GM12878 (cell line): ENCODE data around the gene YPEL4. TPM values are rescaled to one million over a fixed set of nuclear protein-coding genes. Genes with fewer than 3 reads are reported as not detected.

ENCODE experiments used
- ATAC-seq: fragments of 200-7000 bp; cut with Tn5 transposase; 3 replicates; pipeline ENCODE4 v1.9.1; 2020; ENCODE audit warnings: mild to moderate bottlenecking, moderate library complexity
- BruUV-seq: library from RNA; stranded (reverse); fragments of 400-500 nt; replicated peaks from 2 replicates; lab custom pipeline; 2021; lab: Mats Ljungman, UMichigan
- CTCF ChIA-PET: fragments of 300-600 bp; sonication (Branson Sonifier 250); formaldehyde crosslinking; extraction: SDS; loops from one replicate; lab custom pipeline; 2021; ENCODE audit warnings: inconsistent platforms; lab: Yijun Ruan, JAX
- POLR2A ChIA-PET: fragments of 350-600 bp; formaldehyde crosslinking; extraction: SDS; loops from one replicate; lab custom pipeline; 2021; ENCODE audit warnings: inconsistent platforms; lab: Charles Lee
- RAD21 ChIA-PET: fragments of 300-600 bp; sonication (Branson Sonifier 250); formaldehyde crosslinking; loops from one replicate; lab custom pipeline; 2023; ENCODE audit warnings: antibody characterized with exemption; ENCODE audit not compliant: unreplicated experiment; lab: Charles Lee
- SMC1A ChIA-PET: fragments of 300-600 bp; sonication (Branson Sonifier 250); formaldehyde crosslinking; loops from one replicate; lab custom pipeline; 2023; ENCODE audit not compliant: unreplicated experiment, uncharacterized antibody; lab: Charles Lee
- DNase-seq: peaks from one replicate; pipeline ENCODE4 v3.0.0-alpha.2; 2011; ENCODE audit warnings: low read depth, low spot score
- FAIRE-seq: peaks from 3 replicates; lab custom pipeline; 2011; peaks lifted over from hg19 to GRCh38; lab: Jason Lieb, UNC
- H2AFZ ChIP-seq: 2 replicates; pipeline ENCODE4 v1.6.0; 2011; ENCODE audit warnings: low read depth, low read length, control low read depth; ENCODE audit not compliant: control insufficient read depth
- H3K27ac ChIP-seq: 2 replicates; pipeline ENCODE4 v1.5.1; 2011; ENCODE audit warnings: control low read depth; ENCODE audit not compliant: control insufficient read depth, insufficient read depth
- H3K27me3 ChIP-seq, 2 experiments: replicated peaks in 1 of 2; 2 replicates each; pipeline versions ENCODE4 v1.6.0 to v1.6.1; 2011; ENCODE audit warnings: low read length in 1 of 2; ENCODE audit not compliant: control insufficient read depth in 2 of 2, insufficient read depth in 2 of 2
- H3K36me3 ChIP-seq, 2 experiments: 2 replicates each; pipeline ENCODE4 v1.5.1; 2011; ENCODE audit warnings: low read length in 1 of 2; ENCODE audit not compliant: control insufficient read depth in 2 of 2, insufficient read depth in 2 of 2
- H3K4me1 ChIP-seq: 2 replicates; pipeline ENCODE4 v1.6.1; 2011; ENCODE audit warnings: mild to moderate bottlenecking, low read length, moderate library complexity, mixed read lengths; ENCODE audit not compliant: control insufficient read depth, insufficient read depth
- H3K4me2 ChIP-seq: 2 replicates; pipeline ENCODE4 v1.6.0; 2011; ENCODE audit warnings: control low read depth; ENCODE audit not compliant: control insufficient read depth, insufficient read depth
- H3K4me3 ChIP-seq: fragments of 200-600 bp; sonication (generic); 2 replicates; pipeline ENCODE4 v1.5.1; 2016
- H3K79me2 ChIP-seq: 2 replicates; pipeline ENCODE4 v1.6.0; 2011; ENCODE audit warnings: low read length; ENCODE audit not compliant: control insufficient read depth, insufficient read depth
- H3K9ac ChIP-seq: 2 replicates; pipeline ENCODE4 v1.8.0; 2011; ENCODE audit warnings: low read length, control low read depth, mixed read lengths; ENCODE audit not compliant: control insufficient read depth, insufficient read depth
- H3K9me3 ChIP-seq: replicated peaks from 3 replicates; pipeline ENCODE4 v1.5.1; 2011; ENCODE audit warnings: mild to moderate bottlenecking, low read length; ENCODE audit not compliant: control insufficient read depth, insufficient read depth
- H4K20me1 ChIP-seq: 2 replicates; pipeline ENCODE4 v1.6.0; 2011; ENCODE audit not compliant: control insufficient read depth, insufficient read depth
- CHD1 ChIP-seq: IDR thresholded peaks from 2 replicates; pipeline ENCODE4 v1.6.1; 2012; ENCODE audit warnings: low read depth, low read length, improper control_type of control experiment
- RFX5 ChIP-seq: IDR thresholded peaks from 2 replicates; pipeline ENCODE4 v1.6.1; 2011; ENCODE audit warnings: low read depth, low read length, improper control_type of control experiment
- SMAD5 ChIP-seq: IDR thresholded peaks from 2 replicates; pipeline ENCODE4 v1.6.1; 2016; ENCODE audit warnings: antibody characterized with exemption, low read depth
- STAT3 ChIP-seq: IDR thresholded peaks from 2 replicates; pipeline ENCODE4 v1.6.1; 2011; ENCODE audit warnings: low read depth, low read length, improper control_type of control experiment
- WGBS: methylation state at CpG from one replicate; pipeline ENCODE4 v1.1.6; 2016; ENCODE audit warnings: low lambda C conversion rate; ENCODE audit not compliant: insufficient replicate concordance, insufficient coverage; ENCODE audit errors: missing lambda C conversion rate; 5-methylcytosine and 5-hydroxymethylcytosine counted together
- in situ Hi-C: fragments of 300-500 bp; cut with MboI; formaldehyde crosslinking; loops from 9 replicates; pipeline ENCODE4 v1.14.3; 2018; ENCODE audit warnings: mixed read lengths
- intact Hi-C: fragments of 100-400 bp; cut with micrococcal nuclease; formaldehyde crosslinking; loops from one replicate; pipeline ENCODE4 v1.14.2; 2022; ENCODE audit not compliant: unreplicated experiment
- polyA plus RNA-seq, 11 experiments: library from polyadenylated mRNA; depleted of rRNA in 4 of 11; unstranded in 6 of 11; stranded (reverse) in 5 of 11; fragments of >200 nt; fragmentation: Nextera tagmentation in 4 of 11; fragmentation: Illumina TruSeq in 1 of 11; extraction: Ambion mirVana in 4 of 11; extraction: Trizol in 1 of 11; gene quantifications; 1 replicate in 1 of 11; 2 replicates in 10 of 11; pipeline versions ENCODE4 v1.2.1 to v1.2.3, GENCODE V29; 2011 to 2016; ENCODE audit warnings: inconsistent platforms in 2 of 11, missing spikeins in 2 of 11, low read depth in 1 of 11
- total RNA-seq, 4 experiments: library from RNA; depleted of rRNA in 3 of 4; stranded (reverse); fragments of >200 nt in 3 of 4; fragmentation: Illumina TruSeq in 1 of 4; extraction: Trizol in 1 of 4; gene quantifications; 2 replicates each; pipeline versions ENCODE4 v1.2.1 to v1.2.3, GENCODE V29; 2013 to 2021

The YPEL4 gene
- total and polyA plus RNA-seq, 10 of the 15 experiments (the other 5 are each of a cell fraction or from before 2014, with no cell fraction given) = 0.07 to 0.50 (median 0.13) TPM; not detected in 5

GRCh38 chr11:57643802-57644201 is 5.9 kb downstream of the YPEL4 start:
- ATAC-seq (no peak), FAIRE-seq (no peak), DNase-seq (no peak)
- Histone ChIP-seq H4K20me1 (no peaks in the 10 kb centered on the region), H3K4me2 (no peak overlapping the region), H3K27ac (no peak overlapping the region), H3K79me2 (no peaks in the 10 kb centered on the region), H2AFZ (no peak overlapping the region), H3K4me3 (no peak overlapping the region), H3K9ac (no peak overlapping the region), H3K4me1 (peaks cover 10% of the 10 kb centered on the region), H3K27me3 (peaks cover 8 to 11% of the 10 kb centered on the region in 2 experiments), H3K9me3 (no peaks in the 10 kb centered on the region), H3K36me3 (no peaks in the 10 kb centered on the region)
- ChIA-PET SMC1A (interaction anchor here (0.7 to 5.8 kb wide), 14 partner anchors 13 to 395 kb away, joined by 3 to 45 read pairs (median 4); partner anchors contain the start of gene CLP1), RAD21 (interaction anchor here (0.7 to 3.2 kb wide), 12 partner anchors 9 to 298 kb away, joined by 3 to 34 read pairs (median 6); partner anchors contain the start of genes SLC43A1 and UBE2L6), CTCF (interaction anchor here (0.8 to 13.9 kb wide), 36 partner anchors 9 to 298 kb away, joined by 3 to 319 read pairs (median 6); partner anchors contain the start of genes CLP1, RTN4RL2, TIMM10 and UBE2L6), POLR2A (interaction anchor here (0.6 to 0.7 kb wide), 3 partner anchors 117 to 921 kb away, joined by 5 read pairs; no protein-coding TSS in a partner anchor)
- WGBS = 23% methylated on average over 3 of the region's 3 CpGs
- BruUV-seq = no TSS peak
- intact Hi-C loops = loop anchor here (2.0 kb wide), 1 partner anchor 151 kb away; no protein-coding TSS in a partner anchor
- TF ChIP-seq RFX5 = no peak
- TF ChIP-seq STAT3 = no peak
- TF ChIP-seq SMAD5 = no peak
- TF ChIP-seq CHD1 = no peak
- in situ Hi-C loops = loop anchor here (5.0 kb wide), 3 partner anchors 77 to 297 kb away; partner anchors contain the start of gene UBE2L6
